Stimulated activated CD4-positive, alpha-beta T cell treated with anti-CD3 and anti-CD28 coated beads, Interleukin-1b, Interleukin-23, amount 100 ng/mL, for 4 hours (primary cell): ENCODE results near the gene C12orf75.
"Not testable (repeated sequence)": the region's sequence is repeated elsewhere in the genome, so short reads cannot be mapped to it uniquely, and the experiment has no call there.

ENCODE experiments used
- DNase-seq, 2 donors: peaks; one replicate each; pipeline ENCODE4 v3.0.0-alpha.2; 2020; ENCODE audit warnings: low read depth in 2 of 2

C12orf75 gene

DNA sequence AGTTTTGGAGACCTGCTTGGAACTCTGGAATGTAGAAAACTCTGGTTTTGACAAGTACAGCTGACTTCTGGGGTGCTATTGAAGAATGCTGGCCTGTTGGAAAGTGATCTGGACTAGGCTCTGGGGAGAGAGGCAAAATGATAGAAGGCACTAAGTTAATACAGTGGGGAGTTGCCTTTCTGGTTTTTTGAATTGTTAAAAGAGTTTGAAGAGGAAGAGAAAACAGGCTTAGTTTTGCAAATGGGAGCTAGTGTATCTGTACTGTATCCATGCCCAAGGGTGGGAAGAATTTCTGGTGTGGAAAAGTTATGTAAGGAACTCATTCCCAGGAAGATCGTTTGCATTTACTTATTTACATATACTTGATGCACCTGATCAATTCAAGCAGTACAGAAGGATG, 43.8 kb downstream of the C12orf75 start:
- DNase-seq, result no peak

DNA sequence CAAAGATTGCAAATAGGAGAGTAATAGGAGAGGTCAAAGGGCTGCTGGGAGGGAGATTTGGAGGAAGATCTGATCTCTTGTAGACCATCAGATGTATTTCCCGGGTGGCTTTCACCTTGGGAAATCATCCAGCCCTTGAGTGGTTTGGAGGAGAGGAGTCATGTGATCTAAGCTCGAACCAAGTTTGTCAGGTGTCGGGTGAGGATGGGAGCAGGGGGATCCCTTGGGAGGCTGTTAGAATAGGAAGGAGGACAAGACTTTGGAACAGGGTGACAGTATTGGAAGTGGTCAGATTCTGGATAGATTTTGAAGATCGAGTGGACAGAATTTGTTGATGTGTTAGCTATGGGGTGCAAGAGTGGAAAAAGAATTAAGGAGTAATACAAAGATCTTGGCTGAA, 46.6 kb downstream of the C12orf75 start:
- DNase-seq, result no peak

DNA sequence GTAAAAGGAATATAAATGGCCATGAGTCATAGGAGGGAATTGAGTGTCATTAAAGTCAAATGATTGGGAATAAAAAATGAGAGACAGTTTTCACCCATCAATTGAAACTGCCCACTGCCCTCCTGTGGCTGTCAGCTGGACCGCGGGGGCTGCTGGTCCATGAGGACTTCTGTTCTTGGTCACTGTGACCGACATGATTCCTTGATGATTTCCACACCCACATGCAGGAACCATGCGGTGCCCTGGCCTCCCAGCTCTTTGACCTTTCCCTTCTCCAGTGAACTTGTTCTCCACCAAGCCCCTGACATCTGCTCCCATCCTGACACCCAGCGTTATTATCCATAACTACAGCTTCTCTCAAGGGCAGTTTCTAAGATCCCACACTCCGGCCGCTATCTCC, 48.4 kb downstream of the C12orf75 start:
- no peak for DNase-seq

- peak in 1 of 2 donors; percentile 8 for DNase-seq
These were observed 52.5 kb downstream of the C12orf75 start for GRCh38 chr12:105382771-105383622.

- DNase-seq, result no peak
These were observed 53.7 kb downstream of the C12orf75 start for GRCh38 chr12:105384220-105384619.

- no peak for DNase-seq
These were observed 54.5 kb downstream of the C12orf75 start for GRCh38 chr12:105384916-105385535.

GRCh38 chr12:105386431-105386830, 55.9 kb downstream of the C12orf75 start:
- no peak for DNase-seq

- no peak for DNase-seq
These were observed 60.7 kb downstream of the C12orf75 start for GRCh38 chr12:105391231-105391630.

- DNase-seq, result no peak
These were observed 63.1 kb downstream of the C12orf75 start for GRCh38 chr12:105393587-105393986.

- DNase-seq, result no peak
These were observed 65.5 kb downstream of the C12orf75 start for GRCh38 chr12:105396024-105396423.

DNA sequence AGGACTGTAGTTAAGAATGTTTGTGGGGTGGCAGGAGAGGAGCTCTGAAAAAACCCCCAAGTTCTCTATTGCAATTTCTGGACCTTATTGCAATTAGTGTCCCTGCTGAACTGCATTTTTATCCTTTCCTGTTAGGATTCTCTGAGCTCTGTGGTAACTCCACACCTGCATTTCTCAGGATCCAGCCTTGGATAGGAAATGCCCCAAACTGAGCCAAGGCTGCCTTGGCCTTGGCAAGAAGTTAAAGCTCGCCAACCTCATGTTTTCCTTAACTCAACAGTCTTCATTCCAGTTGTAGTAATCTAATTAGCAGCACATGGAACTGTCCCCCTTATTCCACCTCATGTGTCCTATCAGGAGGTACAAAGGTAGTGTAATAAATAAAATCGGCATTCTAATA, 66.5 kb downstream of the C12orf75 start:
- DNase-seq, result no peak

GRCh38 chr12:105398930-105399329, 68.4 kb downstream of the C12orf75 start:
- no peak for DNase-seq

DNA sequence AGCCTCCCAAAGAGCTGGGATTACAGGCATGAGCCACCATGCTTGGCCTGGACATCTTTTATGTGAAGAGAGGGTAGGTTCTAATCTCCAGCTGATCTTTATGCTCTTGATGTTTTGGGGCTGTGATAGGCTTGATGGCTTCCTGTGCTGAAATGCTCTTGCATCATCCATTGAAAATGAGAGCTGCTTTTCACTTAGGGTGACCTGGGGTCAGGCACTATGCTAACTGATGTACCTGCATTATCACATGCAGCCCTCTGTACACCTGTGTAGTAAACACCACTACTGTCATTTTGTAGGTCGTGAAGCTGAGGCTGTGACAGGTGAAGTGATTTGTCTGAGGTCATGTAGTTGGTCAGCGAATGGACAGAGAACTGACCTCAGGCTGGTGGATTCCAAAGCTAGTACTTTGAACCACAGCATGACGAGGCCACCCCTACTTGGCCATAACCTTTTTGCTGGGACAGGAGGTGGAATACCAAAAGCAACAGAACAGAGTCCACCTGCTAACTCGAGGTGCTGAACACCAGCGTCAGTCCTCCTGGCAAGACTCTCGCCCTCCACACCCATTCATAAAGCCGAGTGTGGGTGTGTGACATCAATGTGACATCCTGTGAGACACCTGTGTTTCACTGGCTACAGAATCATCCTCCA, 69.1 kb downstream of the C12orf75 start:
- no peak for DNase-seq

DNA sequence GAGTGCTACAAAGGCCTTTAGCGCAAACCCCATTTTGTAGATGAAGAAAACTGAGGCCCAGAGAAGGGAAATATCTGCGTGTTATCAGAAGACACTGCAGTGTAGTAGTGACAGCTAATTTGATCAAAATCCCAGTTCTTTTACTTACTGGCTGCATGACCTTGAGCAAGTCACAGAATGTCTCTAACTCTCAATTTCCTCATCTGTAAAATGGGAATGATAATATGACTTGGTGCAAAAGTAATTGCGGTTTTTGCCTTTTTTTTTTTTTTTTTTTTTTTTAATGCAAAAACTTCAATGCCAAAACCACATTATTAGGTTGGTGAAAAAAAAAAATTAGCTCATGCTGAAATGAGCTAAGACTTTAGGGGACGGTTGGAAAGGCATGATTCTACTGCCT, 69.7 kb downstream of the C12orf75 start:
- no peak for DNase-seq

DNA sequence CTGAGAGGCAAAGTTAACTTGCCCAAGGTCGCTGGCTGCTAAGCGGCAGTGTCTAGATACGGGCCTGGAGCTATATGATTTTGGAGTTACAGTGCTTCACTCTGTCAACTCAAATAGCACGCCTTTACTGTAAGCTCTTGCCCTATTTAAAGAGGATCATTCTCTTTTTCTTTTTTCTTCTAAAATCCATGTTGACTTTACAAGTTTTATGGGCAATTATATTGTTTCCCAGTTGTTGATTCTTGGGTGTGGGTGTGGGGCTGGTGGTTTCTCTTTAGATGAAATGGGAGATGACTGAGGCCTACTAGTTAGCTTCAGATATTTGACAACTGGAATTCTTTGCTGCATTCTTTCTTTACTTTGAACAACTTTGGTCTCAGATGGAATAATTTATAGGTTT, 70.7 kb downstream of the C12orf75 start:
- DNase-seq, result no peak

DNA sequence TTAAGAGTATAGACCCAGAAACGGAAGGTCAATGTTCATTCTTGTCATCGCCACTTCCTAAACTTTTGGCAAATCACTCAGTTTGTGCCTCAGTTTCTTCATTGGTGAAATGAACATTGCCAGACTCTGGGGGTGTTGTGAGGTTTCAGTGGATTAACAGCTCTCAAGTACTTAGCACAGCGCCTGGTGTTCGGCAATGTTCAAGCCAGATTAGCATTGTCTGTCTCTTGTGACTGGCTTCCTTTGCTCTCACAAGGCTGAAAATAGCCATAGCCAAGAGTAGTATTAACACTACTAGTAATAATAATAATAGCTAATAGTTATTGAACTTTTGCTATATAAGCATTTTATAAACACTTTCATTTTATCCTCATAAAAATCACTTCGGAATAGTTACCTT, 71.9 kb downstream of the C12orf75 start:
- DNase-seq, result no peak

DNA sequence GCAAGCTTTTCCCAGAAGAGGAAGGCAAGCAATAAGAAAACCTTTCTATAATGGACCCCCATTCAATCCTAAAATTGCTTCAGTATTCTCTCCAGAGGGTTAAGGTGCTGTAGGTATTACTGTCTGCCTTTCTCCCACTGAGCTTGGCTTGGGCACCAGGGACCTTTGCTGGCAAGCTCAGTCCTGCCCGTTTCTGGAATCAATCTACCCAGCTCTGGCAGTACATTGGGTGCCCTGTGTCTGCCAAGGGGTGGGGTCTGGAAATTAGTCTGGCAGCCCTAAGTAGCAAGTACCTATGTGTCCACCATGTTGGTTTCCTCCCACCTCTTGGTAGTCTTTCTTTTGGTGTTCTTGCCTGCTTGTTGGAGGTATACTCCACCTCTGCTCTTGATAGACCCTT, 72.6 kb downstream of the C12orf75 start:
- DNase-seq, result no peak

- not testable (repeated sequence) for DNase-seq
These were observed 73.6 kb downstream of the C12orf75 start for GRCh38 chr12:105404134-105404533.

DNA sequence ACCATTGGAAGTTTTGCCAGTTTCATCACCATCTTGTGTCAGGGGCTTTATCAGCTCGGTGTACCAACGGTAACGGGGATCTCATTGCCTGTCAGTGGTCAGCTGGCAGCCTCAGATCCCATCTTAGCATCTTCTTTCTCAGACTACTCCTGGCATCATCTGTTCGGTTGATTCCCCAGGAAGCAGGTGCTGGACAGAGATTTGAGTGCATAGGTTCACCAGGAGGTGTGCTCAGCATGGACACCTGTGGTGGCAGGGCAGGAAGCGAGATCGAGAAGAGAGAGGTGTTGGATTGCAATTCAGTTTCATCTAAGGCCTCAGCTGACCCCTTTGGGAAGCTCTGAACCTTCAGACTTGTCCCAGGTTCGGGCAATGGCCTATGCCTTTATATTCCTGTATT, 76.0 kb downstream of the C12orf75 start:
- no peak for DNase-seq

- no peak for DNase-seq
These were observed 78.8 kb downstream of the C12orf75 start for GRCh38 chr12:105409279-105409678.

DNA sequence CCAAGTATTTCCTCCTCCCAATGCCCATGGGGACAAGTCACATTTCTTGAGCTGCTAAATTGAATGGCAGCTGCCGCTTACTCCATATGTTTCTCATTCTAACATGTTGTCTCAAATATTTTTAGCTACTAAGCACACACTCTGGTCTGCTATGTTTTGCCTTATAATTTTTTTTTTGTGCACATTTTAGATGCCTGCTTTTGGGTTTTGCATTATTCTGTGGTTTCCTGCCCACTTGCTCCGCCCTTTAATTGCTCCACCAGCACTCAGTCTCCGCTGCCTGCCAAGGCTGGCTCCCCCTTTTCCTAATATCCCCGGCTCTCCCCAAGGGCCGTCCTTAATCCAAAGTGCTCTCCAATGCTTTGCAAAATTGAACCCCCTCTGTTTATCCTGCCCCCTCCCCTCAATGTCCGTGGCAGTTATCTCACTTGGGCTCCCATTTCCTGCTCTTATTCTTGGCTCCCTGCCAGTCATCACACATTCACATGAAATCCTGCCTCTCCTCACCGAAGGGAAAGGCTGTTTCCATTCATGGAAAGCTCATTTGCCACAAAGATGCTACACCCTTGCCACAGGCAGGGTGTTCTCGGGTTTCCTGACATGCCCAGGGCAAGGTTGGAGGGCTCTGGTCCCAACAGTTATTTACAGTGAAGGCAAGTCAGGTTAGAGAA, 79.4 kb downstream of the C12orf75 start:
- no peak for DNase-seq

GRCh38 chr12:105413911-105414487, 83.5 kb downstream of the C12orf75 start:
- DNase-seq, result no peak
